ENCODE results near the gene GLP1R.

The GLP1R gene

DNA sequence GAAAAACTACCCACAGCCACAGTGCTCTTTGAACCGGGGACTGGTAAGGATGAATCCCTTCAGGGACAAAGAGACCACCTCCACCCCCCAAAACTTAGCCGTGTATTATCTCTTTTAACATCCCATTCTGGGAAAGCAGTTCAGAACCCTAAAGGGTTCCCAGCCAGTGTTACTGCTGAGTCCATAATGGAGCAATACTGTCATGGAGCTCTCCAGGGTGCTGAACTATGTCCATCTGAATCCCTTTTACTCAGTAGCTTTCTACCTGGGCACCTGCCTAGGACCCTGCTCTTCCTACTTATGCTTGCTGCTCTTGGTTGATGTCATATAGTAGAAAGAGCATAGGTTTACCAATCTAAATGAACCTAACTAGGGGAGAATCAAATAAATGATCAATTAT is 88.7 kb downstream of the GLP1R start:
- Mint-ChIP-seq H3K27me3 (no peaks in the 10 kb centered on the region), H3K9me3 (peaks cover 12% of the 10 kb centered on the region), H3K4me3 (no peak overlapping the region), H3K4me1 (ENCODE audit: low read depth) (peaks cover 10% of the 10 kb centered on the region), H3K27ac (no peak overlapping the region), H3K36me3 (ENCODE audit: low read depth) (no peaks in the 10 kb centered on the region)
